Mesodermal cell (in vitro differentiated cells): ENCODE results near the gene ITGB3.

Experiments used
- H3K27ac ChIP-seq: 2 replicates; pipeline ENCODE4 v1.7.0; 2013; ENCODE audit warnings: mild to moderate bottlenecking, low read depth, low read length, moderate library complexity; ENCODE audit not compliant: severe bottlenecking
- H3K36me3 ChIP-seq: 2 replicates; pipeline ENCODE4 v1.7.1; 2013; ENCODE audit warnings: mild to moderate bottlenecking, low read length, moderate library complexity; ENCODE audit not compliant: control insufficient read depth, insufficient read depth
- H3K4me1 ChIP-seq: one replicate; pipeline ENCODE4 v1.7.1; 2013; ENCODE audit warnings: mild to moderate bottlenecking, low read length; ENCODE audit not compliant: insufficient read depth, control insufficient read depth, poor library complexity, severe bottlenecking
- H3K4me3 ChIP-seq: 2 replicates; pipeline ENCODE4 v1.7.0; 2013; ENCODE audit warnings: low read length, control low read depth, mild to moderate bottlenecking; ENCODE audit not compliant: insufficient read depth, poor library complexity, severe bottlenecking; ENCODE audit errors: extremely low read depth
- H3K9me3 ChIP-seq: 2 replicates; pipeline ENCODE4 v1.7.1; 2013; ENCODE audit warnings: mild to moderate bottlenecking, low read length, moderate library complexity; ENCODE audit not compliant: control insufficient read depth
- WGBS, 2 experiments: methylation state at CpG; one replicate each; pipeline ENCODE4 v1.1.5; 2013; ENCODE audit warnings: missing lambda C conversion rate in 2 of 2; ENCODE audit not compliant: insufficient coverage in 2 of 2; 5-methylcytosine and 5-hydroxymethylcytosine counted together

The ITGB3 gene

DNA sequence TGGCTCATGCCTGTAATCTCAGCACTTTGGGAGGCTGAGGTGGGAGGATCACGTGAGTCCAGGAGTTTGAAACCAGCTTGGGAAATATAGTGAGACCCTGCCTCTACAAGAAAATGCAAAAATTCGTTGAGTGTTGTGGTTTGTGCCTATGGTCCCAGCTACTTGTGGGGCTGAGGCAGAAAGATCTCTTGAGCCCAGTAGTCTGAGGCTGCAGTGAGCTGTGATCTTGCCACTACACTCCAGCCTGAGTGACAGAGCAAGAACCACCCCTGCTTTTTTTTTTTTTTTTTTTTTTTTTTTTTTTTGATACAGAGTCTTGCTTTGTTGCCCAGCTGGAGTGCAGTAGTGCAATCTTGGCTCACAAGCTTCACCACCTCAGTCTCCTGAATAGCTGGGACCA lies 34.0 kb downstream of the ITGB3 start:
- no peak overlapping the region for H3K27ac ChIP-seq
- WGBS, 2 experiments, result 82 to 100% methylated on average over 1 to 2 of the region's 2 CpGs
- H3K4me1 ChIP-seq, result no peaks in the 10 kb centered on the region
- H3K9me3 ChIP-seq, result no peaks in the 10 kb centered on the region
- H3K4me3 ChIP-seq, result no peak overlapping the region
- no peaks in the 10 kb centered on the region for H3K36me3 ChIP-seq

DNA sequence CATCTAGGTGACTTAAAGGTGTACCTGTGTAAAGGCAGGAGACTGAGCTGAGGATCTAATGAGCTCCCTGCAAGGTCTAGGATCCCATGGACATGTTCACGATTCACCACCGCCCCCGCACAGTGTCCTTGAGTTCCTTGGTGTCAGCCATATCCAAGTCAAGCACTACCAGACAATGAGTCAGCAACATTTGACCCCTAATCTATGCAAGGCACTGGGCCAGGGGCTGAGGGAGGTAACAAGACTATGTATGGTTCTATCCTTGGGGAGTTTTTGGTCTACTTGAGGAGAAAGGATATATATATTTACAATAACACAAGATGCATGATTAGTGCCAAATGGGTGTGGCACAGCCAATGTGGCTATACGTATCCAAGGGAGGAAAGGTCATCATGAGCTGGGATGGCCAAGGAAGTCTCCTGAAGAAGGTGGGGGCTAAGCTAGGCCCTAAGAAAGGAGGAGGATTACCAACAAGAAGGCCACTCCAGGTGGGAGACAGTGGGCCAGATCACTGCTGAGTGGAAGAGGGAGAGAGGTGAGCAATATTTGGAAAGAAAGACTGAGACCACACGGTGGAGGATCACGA lies 35.0 kb downstream of the ITGB3 start:
- 96 to 97% methylated on average over 5 to 6 of the region's 6 CpGs for WGBS, 2 experiments
- H3K9me3 ChIP-seq, result no peaks in the 10 kb centered on the region
- no peaks in the 10 kb centered on the region for H3K36me3 ChIP-seq
- H3K27ac ChIP-seq, result no peak overlapping the region
- no peak overlapping the region for H3K4me3 ChIP-seq
- no peaks in the 10 kb centered on the region for H3K4me1 ChIP-seq

DNA sequence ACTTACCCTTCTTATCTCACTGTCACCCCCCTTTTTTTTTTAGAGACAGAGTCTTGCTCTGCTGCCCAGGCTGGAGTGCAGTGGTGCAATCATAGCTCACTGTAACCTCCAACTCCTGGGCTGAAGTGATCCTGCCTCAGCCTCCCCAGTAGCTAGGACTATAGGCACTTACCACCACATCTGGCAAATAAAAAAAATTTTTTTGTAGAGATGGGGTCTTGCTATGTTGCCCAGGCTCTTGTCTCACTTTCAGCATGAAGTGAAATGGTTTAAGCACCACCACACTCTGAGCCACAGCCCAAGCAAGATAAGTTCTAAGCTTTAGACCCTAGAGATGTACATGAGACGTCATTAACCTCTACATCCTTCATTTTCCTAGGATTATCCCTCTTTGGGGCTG lies 35.7 kb downstream of the ITGB3 start:
- WGBS, 2 experiments, result 83 to 100% methylated on average over 1 of the region's 1 CpG

DNA sequence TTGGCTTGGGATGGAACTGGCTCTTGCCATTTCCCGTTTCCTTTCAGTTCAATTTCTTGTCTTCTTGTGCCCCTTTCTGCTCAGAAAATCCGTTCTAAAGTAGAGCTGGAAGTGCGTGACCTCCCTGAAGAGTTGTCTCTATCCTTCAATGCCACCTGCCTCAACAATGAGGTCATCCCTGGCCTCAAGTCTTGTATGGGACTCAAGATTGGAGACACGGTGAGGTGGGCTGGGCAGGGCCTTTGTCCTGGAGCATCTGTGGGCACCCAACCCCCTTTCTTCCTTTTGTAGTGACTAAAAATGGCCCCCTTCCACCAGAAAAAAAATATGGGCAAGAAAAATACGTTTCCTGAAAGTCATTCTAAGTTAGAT lies 37.2 kb downstream of the ITGB3 start:
- Histone ChIP-seq H3K9me3 (no peaks in the 10 kb centered on the region), H3K4me1 (no peaks in the 10 kb centered on the region), H3K4me3 (no peak overlapping the region), H3K27ac (no peak overlapping the region), H3K36me3 (no peaks in the 10 kb centered on the region)
- WGBS, 2 experiments, result 83 to 93% methylated on average over 2 to 3 of the region's 5 CpGs

More for the DNA sequence above, 35.7 kb downstream of the ITGB3 start:
- Histone ChIP-seq H3K27ac (no peak overlapping the region), H3K4me3 (no peak overlapping the region), H3K4me1 (no peaks in the 10 kb centered on the region), H3K36me3 (no peaks in the 10 kb centered on the region), H3K9me3 (no peaks in the 10 kb centered on the region)

DNA sequence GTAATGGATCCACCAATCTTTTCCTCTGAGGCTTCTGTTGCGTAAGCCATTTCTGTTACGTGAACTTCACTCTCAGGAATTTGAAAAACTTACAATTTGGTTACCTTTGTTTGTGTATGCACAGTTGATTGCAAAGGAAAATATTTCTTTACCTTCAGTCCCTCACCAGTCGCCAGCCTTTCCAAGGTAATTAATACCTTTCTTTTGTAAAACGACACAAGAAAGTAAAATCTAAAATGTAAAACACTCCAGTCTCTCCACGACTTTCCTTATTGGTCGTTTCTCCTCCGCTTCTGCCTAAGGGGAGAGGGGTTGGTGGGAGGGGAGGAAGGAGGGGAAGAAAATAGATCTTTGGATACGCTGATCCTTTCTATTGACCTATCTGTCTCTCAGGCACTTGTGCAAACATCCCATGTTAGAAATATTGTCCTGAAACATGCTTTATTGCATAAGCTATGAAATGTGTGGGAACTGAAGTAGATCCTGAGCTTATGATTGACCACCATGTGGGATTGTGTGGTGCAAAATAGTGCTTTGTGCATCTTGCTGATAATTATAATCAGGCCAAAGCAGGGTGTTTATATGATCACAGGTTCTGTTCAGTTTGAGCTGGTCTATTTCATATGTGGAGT lies 37.7 kb downstream of the ITGB3 start:
- WGBS, 2 experiments, result 100% methylated on average over 1 of the region's 8 CpGs; no CpG with 5 or more reads in 1 of the 2 experiments
- no peaks in the 10 kb centered on the region for H3K4me1 ChIP-seq

DNA sequence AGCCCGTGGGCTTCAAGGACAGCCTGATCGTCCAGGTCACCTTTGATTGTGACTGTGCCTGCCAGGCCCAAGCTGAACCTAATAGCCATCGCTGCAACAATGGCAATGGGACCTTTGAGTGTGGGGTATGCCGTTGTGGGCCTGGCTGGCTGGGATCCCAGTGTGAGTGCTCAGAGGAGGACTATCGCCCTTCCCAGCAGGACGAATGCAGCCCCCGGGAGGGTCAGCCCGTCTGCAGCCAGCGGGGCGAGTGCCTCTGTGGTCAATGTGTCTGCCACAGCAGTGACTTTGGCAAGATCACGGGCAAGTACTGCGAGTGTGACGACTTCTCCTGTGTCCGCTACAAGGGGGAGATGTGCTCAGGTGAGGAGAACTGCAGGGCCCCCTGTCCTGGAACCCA lies 38.6 kb downstream of the ITGB3 start:
- H3K4me1 ChIP-seq, result no peaks in the 10 kb centered on the region
- no peak overlapping the region for H3K27ac ChIP-seq
- WGBS, 2 experiments, result 82 to 95% methylated on average over 8 to 11 of the region's 14 CpGs
- no peaks in the 10 kb centered on the region for H3K36me3 ChIP-seq
- H3K9me3 ChIP-seq, result no peaks in the 10 kb centered on the region
- no peak overlapping the region for H3K4me3 ChIP-seq

More for the DNA sequence above, 37.7 kb downstream of the ITGB3 start:
- no peak overlapping the region for H3K4me3 ChIP-seq
- no peak overlapping the region for H3K27ac ChIP-seq
- H3K36me3 ChIP-seq, result no peaks in the 10 kb centered on the region
- no peaks in the 10 kb centered on the region for H3K9me3 ChIP-seq

DNA sequence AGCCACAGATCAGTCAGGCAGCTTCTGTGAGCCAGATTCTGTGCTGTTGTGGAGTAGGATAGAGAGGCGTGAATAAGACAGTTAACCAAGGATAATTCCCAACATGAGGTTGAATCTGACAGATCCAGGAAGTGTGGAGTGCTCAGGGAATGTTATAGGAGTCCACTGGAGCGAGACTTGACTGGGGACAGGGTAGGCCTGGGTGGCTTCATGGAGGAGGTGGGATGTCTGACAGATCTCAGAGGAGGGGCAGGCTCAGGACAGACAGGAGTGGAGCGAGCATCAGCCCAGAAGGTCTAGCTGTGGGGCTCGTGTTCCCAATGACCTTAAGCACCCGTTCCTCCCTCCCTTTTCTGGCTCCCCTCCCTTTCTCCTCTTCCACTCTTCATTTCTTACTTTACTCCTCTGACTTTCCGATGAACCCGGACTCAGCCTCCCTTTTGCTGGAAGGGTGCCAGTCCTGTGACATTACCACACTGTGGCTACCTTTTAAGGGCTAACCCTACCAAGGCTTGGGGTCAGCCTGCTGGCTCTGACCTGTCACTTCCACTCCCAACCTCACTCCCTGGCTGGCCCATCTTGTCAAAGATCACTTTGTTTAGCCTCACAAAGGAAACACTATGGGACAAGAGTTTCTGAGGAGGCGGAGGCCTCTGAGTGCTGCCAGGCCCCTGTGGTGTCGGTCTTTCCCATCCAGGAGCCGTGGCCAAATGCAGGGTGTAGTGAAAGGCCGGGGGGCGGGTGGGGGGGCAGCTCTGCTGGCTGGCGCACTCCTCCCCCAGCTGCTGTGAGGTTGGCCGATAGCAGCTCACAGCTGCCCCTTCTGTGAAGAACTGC lies 41.6 kb downstream of the ITGB3 start:
- 73 to 75% methylated on average over 13 of the region's 14 CpGs for WGBS, 2 experiments
- Histone ChIP-seq H3K9me3 (no peaks in the 10 kb centered on the region), H3K4me3 (no peak overlapping the region), H3K4me1 (no peaks in the 10 kb centered on the region), H3K36me3 (no peaks in the 10 kb centered on the region), H3K27ac (no peak overlapping the region)

DNA sequence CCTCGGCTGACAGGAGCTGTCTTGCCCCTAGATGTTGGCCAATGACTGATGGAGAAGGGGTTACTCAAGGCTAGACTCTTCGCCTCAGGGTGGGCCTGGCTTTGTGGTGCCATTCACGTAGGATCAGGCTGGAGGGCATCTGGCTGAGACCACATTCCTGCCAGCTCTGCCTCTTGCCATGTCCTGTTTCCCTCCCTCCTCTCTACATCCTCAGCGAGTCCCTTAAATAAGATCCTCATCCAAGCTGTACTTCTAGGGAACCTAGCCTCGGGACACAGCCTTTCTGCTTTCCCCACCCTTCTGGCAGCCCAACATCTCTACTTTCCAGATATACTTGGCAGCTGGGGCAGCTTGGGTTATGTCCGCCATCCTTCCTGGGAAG lies 42.2 kb downstream of the ITGB3 start:
- no peaks in the 10 kb centered on the region for H3K36me3 ChIP-seq
- no peak overlapping the region for H3K27ac ChIP-seq
- no peak overlapping the region for H3K4me3 ChIP-seq
- 79 to 86% methylated on average over 6 of the region's 6 CpGs for WGBS, 2 experiments
- H3K9me3 ChIP-seq, result no peaks in the 10 kb centered on the region
- no peaks in the 10 kb centered on the region for H3K4me1 ChIP-seq

DNA sequence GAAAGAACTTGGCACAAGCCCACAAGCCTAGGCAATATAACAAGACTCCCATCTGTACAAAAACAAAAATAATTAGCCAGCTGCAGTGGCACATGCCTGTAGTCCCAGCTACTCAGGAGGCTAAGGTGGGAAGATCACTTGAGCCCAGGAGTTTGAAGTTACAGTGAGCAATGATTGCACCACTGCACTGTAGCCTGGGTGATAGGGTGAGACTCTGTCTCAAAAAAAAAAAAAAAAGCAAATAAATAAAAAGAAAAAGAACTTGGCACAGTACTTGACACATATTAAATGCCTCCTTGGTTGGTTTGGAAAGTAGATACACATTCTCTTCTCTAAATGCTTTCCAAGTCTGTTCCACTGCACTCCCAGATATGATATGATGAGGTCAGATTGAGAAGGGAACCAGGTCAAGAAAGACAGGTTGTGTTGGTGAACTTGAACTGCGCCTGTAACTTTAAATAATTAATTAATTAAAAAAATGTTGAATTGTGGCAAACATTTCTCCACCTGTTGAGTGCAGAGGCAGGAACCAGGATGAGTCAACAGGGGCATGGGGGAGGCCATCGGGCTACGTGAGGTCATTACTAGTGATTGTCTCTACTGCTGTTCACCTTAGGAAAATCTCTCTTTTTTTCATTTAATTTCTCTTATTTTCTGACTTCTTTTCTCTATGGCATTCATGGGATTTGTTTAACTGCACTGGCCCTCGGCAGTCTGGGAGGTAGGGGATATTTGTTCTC lies 44.2 kb downstream of the ITGB3 start:
- no peaks in the 10 kb centered on the region for H3K9me3 ChIP-seq
- no peak overlapping the region for H3K4me3 ChIP-seq

DNA sequence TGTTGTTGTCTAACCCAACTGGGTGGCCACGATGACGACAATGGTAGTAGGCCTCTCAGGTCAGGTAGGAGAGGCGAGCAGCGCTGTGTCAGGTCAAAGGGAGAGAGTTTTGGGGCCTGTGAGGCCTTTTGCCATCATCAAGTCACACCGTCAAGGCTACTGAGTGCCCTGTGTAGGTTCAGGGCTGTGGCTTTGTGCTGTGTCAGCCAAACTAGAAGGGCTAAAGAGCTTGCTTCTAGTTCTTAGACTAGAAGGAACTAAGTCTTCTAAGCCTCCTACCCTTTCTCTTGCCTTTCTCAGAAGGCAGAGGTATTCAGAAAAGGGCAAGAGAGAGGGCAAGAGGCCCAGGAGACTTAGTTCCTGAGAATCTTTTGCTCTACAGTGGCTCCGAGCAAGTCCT lies 45.1 kb downstream of the ITGB3 start:
- Histone ChIP-seq H3K27ac (no peak overlapping the region), H3K36me3 (no peaks in the 10 kb centered on the region), H3K9me3 (no peaks in the 10 kb centered on the region), H3K4me3 (no peak overlapping the region), H3K4me1 (no peaks in the 10 kb centered on the region)
- 88 to 97% methylated on average over 6 of the region's 6 CpGs for WGBS, 2 experiments

More for the DNA sequence above, 44.2 kb downstream of the ITGB3 start:
- no peak overlapping the region for H3K27ac ChIP-seq
- no peaks in the 10 kb centered on the region for H3K36me3 ChIP-seq
- WGBS, 2 experiments, result 88 to 95% methylated on average over 2 of the region's 4 CpGs
- H3K4me1 ChIP-seq, result no peaks in the 10 kb centered on the region
